ENCODE data around the gene STX4. TPM values are rescaled to one million over a fixed set of nuclear protein-coding genes. Genes with fewer than 3 reads are reported as not detected.

Gene STX4
- total RNA-seq, 1 experiment from 2014 or later = 66.7 TPM

DNA sequence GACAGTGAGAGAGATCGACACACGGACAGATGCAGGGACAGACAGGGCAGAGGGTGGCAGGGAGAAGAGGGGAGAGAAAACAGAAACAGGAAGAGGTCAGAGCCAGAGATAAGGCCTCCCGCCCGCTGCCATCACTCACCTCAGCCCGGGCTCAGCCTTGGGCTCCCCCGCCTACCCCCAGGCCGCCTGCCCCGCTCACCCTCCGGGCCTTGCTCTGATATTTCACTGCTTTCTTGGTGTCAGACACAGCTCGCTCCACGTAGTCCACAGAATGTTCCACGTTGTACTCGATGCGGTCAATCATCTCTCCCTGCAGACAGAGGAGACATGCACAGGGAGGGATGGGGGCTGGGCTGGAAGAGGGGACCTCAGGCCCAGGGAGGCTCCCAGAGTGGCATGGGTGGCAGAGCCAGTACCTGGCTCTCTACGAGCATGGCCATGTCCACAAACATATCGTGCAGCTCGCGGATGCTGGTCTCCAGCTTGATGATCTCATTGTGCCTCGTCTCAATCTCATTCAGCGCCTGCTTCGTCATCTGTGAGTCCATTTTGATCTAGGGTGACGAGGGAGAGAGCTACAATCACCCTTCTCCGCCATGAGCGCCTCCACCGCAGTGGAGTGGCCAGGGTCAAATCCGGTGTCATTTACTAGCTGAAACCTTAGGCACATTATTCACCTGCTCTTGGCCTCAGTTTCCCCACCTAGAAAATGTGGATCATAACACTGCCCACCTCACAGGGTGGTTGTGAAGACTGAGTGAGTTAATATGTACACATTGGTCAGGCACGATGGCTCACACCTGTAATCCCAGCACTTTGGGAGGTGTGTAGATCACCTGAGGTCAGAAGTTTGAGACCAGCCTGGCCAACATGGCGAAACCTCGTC lies 40.2 kb upstream of the STX4 start:
- H3K27ac Mint-ChIP-seq (ENCODE audit: low read depth, unreplicated experiment) = no peak overlapping the region
- peaks cover 8% of the 10 kb centered on the region for H3K4me1 Mint-ChIP-seq (ENCODE audit: insufficient read depth, unreplicated experiment)
- H3K9me3 Mint-ChIP-seq (ENCODE audit: unreplicated experiment) = no peaks in the 10 kb centered on the region
- ChIA-PET CTCF (interaction anchor here (0.7 to 4.6 kb wide), 2 partner anchors 9 to 75 kb away, joined by 3 to 43 read pairs; partner anchors contain the start of gene HSD3B7), POLR2A (no interaction called here)
- TF ChIP-seq CTCF (IDR thresholded peaks at IDR 0.05; ENCODE audit: unreplicated experiment) = no peak
- no peak for DNase-seq (ENCODE audit: unreplicated experiment)
- BruUV-seq (replicated peaks) = no TSS peak
- H3K36me3 Mint-ChIP-seq (ENCODE audit: insufficient read depth, unreplicated experiment) = no peaks in the 10 kb centered on the region
- H3K4me3 Mint-ChIP-seq (ENCODE audit: unreplicated experiment) = no peak overlapping the region
- H3K27me3 Mint-ChIP-seq (ENCODE audit: insufficient read depth, unreplicated experiment) = no peaks in the 10 kb centered on the region
- intact Hi-C loops (cut with micrococcal nuclease) = no loop called here

GRCh38 chr16:30995927-30996323 lies 37.4 kb upstream of the STX4 start:
- CTCF ChIA-PET = interaction anchor here (4.6 kb wide), 1 partner anchor 12 kb away, joined by 43 read pairs; the partner anchor contains the start of gene HSD3B7
- BruUV-seq (replicated peaks) = no TSS peak
- Mint-ChIP-seq H3K9me3 (ENCODE audit: unreplicated experiment) (no peaks in the 10 kb centered on the region), H3K36me3 (ENCODE audit: insufficient read depth, unreplicated experiment) (no peaks in the 10 kb centered on the region), H3K4me3 (ENCODE audit: unreplicated experiment) (peak overlapping the region; percentile 78), H3K27me3 (ENCODE audit: insufficient read depth, unreplicated experiment) (no peaks in the 10 kb centered on the region), H3K4me1 (ENCODE audit: insufficient read depth, unreplicated experiment) (peaks cover 11% of the 10 kb centered on the region), H3K27ac (ENCODE audit: low read depth, unreplicated experiment) (no peak overlapping the region)
- POLR2A ChIA-PET = interaction anchor here (1.4 kb wide), 1 partner anchor 146 kb away, joined by 3 read pairs; no protein-coding TSS in a partner anchor
- no peak for DNase-seq (ENCODE audit: unreplicated experiment)
- intact Hi-C loops (cut with micrococcal nuclease) = loop anchor here (2.0 to 5.0 kb wide), 2 partner anchors 36 to 77 kb away; partner anchors contain the start of gene STX4
- TF ChIP-seq CTCF (IDR thresholded peaks at IDR 0.05; ENCODE audit: unreplicated experiment) = no peak

GRCh38 chr16:30996324-30996984 lies 36.9 kb upstream of the STX4 start:
- peak overlapping the region; percentile 42 for H3K27ac Mint-ChIP-seq (ENCODE audit: low read depth, unreplicated experiment)
- H3K27me3 Mint-ChIP-seq (ENCODE audit: insufficient read depth, unreplicated experiment) = no peaks in the 10 kb centered on the region
- BruUV-seq (replicated peaks) = no TSS peak

More at GRCh38 chr16:30996324-30996984, 36.9 kb upstream of the STX4 start:
- no peak for DNase-seq (ENCODE audit: unreplicated experiment)
- CTCF ChIA-PET = interaction anchor here (4.6 kb wide), 1 partner anchor 12 kb away, joined by 43 read pairs; the partner anchor contains the start of gene HSD3B7
- peaks cover 11% of the 10 kb centered on the region for H3K4me1 Mint-ChIP-seq (ENCODE audit: insufficient read depth, unreplicated experiment)
- H3K4me3 Mint-ChIP-seq (ENCODE audit: unreplicated experiment) = peak overlapping the region; percentile 78
- no peaks in the 10 kb centered on the region for H3K36me3 Mint-ChIP-seq (ENCODE audit: insufficient read depth, unreplicated experiment)
- no peaks in the 10 kb centered on the region for H3K9me3 Mint-ChIP-seq (ENCODE audit: unreplicated experiment)
- TF ChIP-seq CTCF (IDR thresholded peaks at IDR 0.05; ENCODE audit: unreplicated experiment) = no peak
- intact Hi-C loops (cut with micrococcal nuclease) = loop anchor here (2.0 to 5.0 kb wide), 2 partner anchors 36 to 76 kb away; partner anchors contain the start of gene STX4
- POLR2A ChIA-PET = interaction anchor here (0.9 to 1.4 kb wide), 3 partner anchors 37 to 145 kb away, joined by 3 to 9 read pairs (median 3); partner anchors contain the start of genes STX4, ZNF646 and ZNF668
